OCI-LY7 (cell line): ENCODE data around the gene KLHDC3. TPM values are rescaled to one million over a fixed set of nuclear protein-coding genes. Genes with fewer than 3 reads are reported as not detected.

Source experiments
- BruUV-seq: library from RNA; stranded (reverse); fragments of 400-500 nt; replicated peaks from 2 replicates; lab custom pipeline; 2021; lab: Mats Ljungman, UMichigan
- CTCF ChIA-PET: fragments of 300-600 bp; sonication (Branson Sonifier 250); formaldehyde crosslinking; loops from one replicate; lab custom pipeline; 2022; ENCODE audit warnings: antibody characterized with exemption; ENCODE audit not compliant: unreplicated experiment; lab: Charles Lee
- POLR2A ChIA-PET: fragments of 300-600 bp; sonication (Branson Sonifier 250); formaldehyde crosslinking; loops from one replicate; lab custom pipeline; 2022; ENCODE audit warnings: antibody characterized with exemption; lab: Charles Lee
- DNase-seq: peaks from one replicate; pipeline ENCODE4 v3.0.0-alpha.2; 2015; ENCODE audit warnings: low spot score
- H2AFZ ChIP-seq: fragments of 200-600 bp; sonication (generic), shearing (Covaris generic); 2 replicates; pipeline ENCODE4 v1.6.1; 2014; ENCODE audit warnings: mild to moderate bottlenecking, antibody characterized with exemption, low read length, moderate library complexity
- H3K27ac ChIP-seq: fragments of 200-600 bp; sonication (generic); 2 replicates; pipeline ENCODE4 v1.5.1; 2014; ENCODE audit warnings: mixed run types, low read depth, mild to moderate bottlenecking, moderate library complexity, low read length, inconsistent platforms; ENCODE audit not compliant: poor library complexity, severe bottlenecking
- H3K36me3 ChIP-seq: fragments of 200-600 bp; sonication (generic); 2 replicates; pipeline ENCODE4 v1.6.1; 2014; ENCODE audit warnings: mild to moderate bottlenecking, antibody characterized with exemption, low read length, moderate library complexity, mixed read lengths; ENCODE audit not compliant: insufficient read depth
- H3K4me1 ChIP-seq: fragments of 200-600 bp; sonication (generic); 2 replicates; pipeline ENCODE4 v1.5.1; 2014; ENCODE audit warnings: mild to moderate bottlenecking, low read length; ENCODE audit not compliant: insufficient read depth, poor library complexity, severe bottlenecking
- H3K4me2 ChIP-seq: fragments of 200-600 bp; sonication (generic); 2 replicates; pipeline ENCODE4 v1.6.1; 2014; ENCODE audit warnings: mild to moderate bottlenecking, low read length
- H3K4me3 ChIP-seq: fragments of 200-600 bp; sonication (generic); 2 replicates; pipeline ENCODE4 v1.5.1; 2014; ENCODE audit warnings: mild to moderate bottlenecking, low read depth, low read length; ENCODE audit not compliant: poor library complexity, severe bottlenecking
- H3K79me2 ChIP-seq: fragments of 200-600 bp; sonication (generic); 2 replicates; pipeline ENCODE4 v1.6.1; 2016; ENCODE audit warnings: low read depth, mild to moderate bottlenecking, low read length, moderate library complexity, mixed read lengths; ENCODE audit not compliant: insufficient read depth
- H3K9me2 ChIP-seq: fragments of 200-600 bp; sonication (generic); 2 replicates; pipeline ENCODE4 v1.6.1; 2016; ENCODE audit warnings: mild to moderate bottlenecking, low read length, mixed read lengths; ENCODE audit not compliant: insufficient read depth
- H3K9me3 ChIP-seq: fragments of 200-600 bp; sonication (generic); 2 replicates; pipeline ENCODE4 v1.6.1; 2014; ENCODE audit warnings: mild to moderate bottlenecking, mixed run types, low read length, mixed read lengths
- H4K20me1 ChIP-seq: fragments of 200-600 bp; sonication (generic); 2 replicates; pipeline ENCODE4 v1.6.1; 2014; ENCODE audit warnings: mild to moderate bottlenecking, antibody characterized with exemption, low read length, moderate library complexity, mixed read lengths; ENCODE audit not compliant: insufficient read depth
- CTCF ChIP-seq: fragments of 200-600 bp; sonication (generic); conservative IDR thresholded peaks from 2 replicates; pipeline ENCODE4 v1.5.1; 2014; ENCODE audit warnings: mild to moderate bottlenecking, antibody characterized with exemption, low read length, moderate library complexity, mixed read lengths
- EZH2phosphoT487 ChIP-seq: fragments of 200-600 bp; sonication (generic); IDR thresholded peaks from 2 replicates; pipeline ENCODE4 v1.6.1; 2018; ENCODE audit warnings: low read depth, borderline replicate concordance, mild to moderate bottlenecking, mixed run types, antibody characterized with exemption, low read length, moderate library complexity, mixed read lengths
- intact Hi-C: fragments of 100-400 bp; cut with micrococcal nuclease; formaldehyde crosslinking; loops from one replicate; pipeline ENCODE4 v1.10.0; 2022; ENCODE audit not compliant: unreplicated experiment
- total RNA-seq, 2 experiments: library from RNA; depleted of rRNA in 1 of 2; stranded (reverse); fragments of >200 nt in 1 of 2; shearing (Covaris generic) in 1 of 2; gene quantifications; 2 replicates each; pipeline ENCODE4 v1.2.3, GENCODE V29; 2014 to 2022

The KLHDC3 gene
- total RNA-seq, 2 experiments from 2014 or later = 89.9 to 91.4 TPM

GRCh38 chr6:43001843-43002242 is 12.2 kb upstream of the KLHDC3 start:
- TF ChIP-seq CTCF = no peak
- TF ChIP-seq EZH2phosphoT487 = no peak
- Histone ChIP-seq H3K9me2 (no peaks in the 10 kb centered on the region), H2AFZ (no peak overlapping the region), H3K4me1 (no peaks in the 10 kb centered on the region), H3K27ac (no peak overlapping the region), H3K79me2 (no peaks in the 10 kb centered on the region), H3K4me3 (no peak overlapping the region), H3K9me3 (no peaks in the 10 kb centered on the region), H3K4me2 (no peak overlapping the region), H4K20me1 (no peaks in the 10 kb centered on the region), H3K36me3 (peaks cover 16% of the 10 kb centered on the region)
- ChIA-PET CTCF (no interaction called here), POLR2A (interaction anchor here (2.6 kb wide), 1 partner anchor 18 kb away, joined by 12 read pairs; the partner anchor contains the start of gene PPP2R5D)
- no peak for DNase-seq
- intact Hi-C loops = no loop called here
- BruUV-seq = no TSS peak

- Histone ChIP-seq H3K4me3 (no peak overlapping the region), H4K20me1 (no peaks in the 10 kb centered on the region), H2AFZ (no peak overlapping the region), H3K9me2 (no peaks in the 10 kb centered on the region), H3K4me1 (peaks cover 6% of the 10 kb centered on the region), H3K4me2 (no peak overlapping the region), H3K36me3 (peaks cover 53% of the 10 kb centered on the region), H3K9me3 (no peaks in the 10 kb centered on the region), H3K79me2 (no peaks in the 10 kb centered on the region), H3K27ac (no peak overlapping the region)
- no peak for TF ChIP-seq EZH2phosphoT487
- TF ChIP-seq CTCF = no peak
- ChIA-PET CTCF (no interaction called here), POLR2A (interaction anchor here (0.5 kb wide), 1 partner anchor 219 kb away, joined by 3 read pairs; no protein-coding TSS in a partner anchor)
- no TSS peak for BruUV-seq
- DNase-seq = no peak
- intact Hi-C loops = no loop called here
These were observed 8.2 kb upstream of the KLHDC3 start for GRCh38 chr6:43005844-43006243.

- BruUV-seq = no TSS peak
- no peak for TF ChIP-seq CTCF
- TF ChIP-seq EZH2phosphoT487 = no peak
These were observed 7.8 kb upstream of the KLHDC3 start for GRCh38 chr6:43006251-43006650.

More at GRCh38 chr6:43006251-43006650, 7.8 kb upstream of the KLHDC3 start:
- Histone ChIP-seq H3K36me3 (peaks cover 57% of the 10 kb centered on the region), H3K9me2 (no peaks in the 10 kb centered on the region), H3K4me1 (peaks cover 6% of the 10 kb centered on the region), H3K79me2 (no peaks in the 10 kb centered on the region), H3K4me2 (no peak overlapping the region), H3K4me3 (no peak overlapping the region), H3K27ac (no peak overlapping the region), H3K9me3 (no peaks in the 10 kb centered on the region), H4K20me1 (no peaks in the 10 kb centered on the region), H2AFZ (no peak overlapping the region)
- no peak for DNase-seq
- POLR2A ChIA-PET = interaction anchor here (0.6 kb wide), 1 partner anchor 105 kb away, joined by 3 read pairs; no protein-coding TSS in a partner anchor
- intact Hi-C loops = no loop called here
- CTCF ChIA-PET = no interaction called here
